Neural cell (in vitro differentiated cells): Measurements from ENCODE around the gene MPO. TPM values are rescaled to one million over a fixed set of nuclear protein-coding genes. Genes with fewer than 3 reads are reported as not detected.

Source experiments
- polyA plus RNA-seq: library from polyadenylated mRNA; depleted of rRNA; stranded (reverse); fragments of >200 nt; gene quantifications from 2 replicates; pipeline ENCODE4 v1.2.3, GENCODE V29; 2014

MPO gene
- polyA plus RNA-seq, 1 donor from 2014 or later: not detected

Other genes with a start within 250 kb of the MPO start
- 66.7 and 72.0 TPM in 2 replicates for gene DYNLL2, start 197.5 kb downstream of the MPO start, polyA plus RNA-seq
- not detected in 2 replicates for gene OR4D1, start 132.6 kb downstream of the MPO start, polyA plus RNA-seq
- not detected in 2 replicates for gene OR4D2, start 114.0 kb downstream of the MPO start, polyA plus RNA-seq
- gene EPX, start 88.2 kb downstream of the MPO start, polyA plus RNA-seq: not detected in 2 replicates
- gene MKS1, start 61.7 kb downstream of the MPO start, polyA plus RNA-seq: 32.9 and 42.1 TPM in 2 replicates
- gene LPO, start 42.4 kb downstream of the MPO start, polyA plus RNA-seq: not detected in 2 replicates
- gene TSPOAP1, start 47.9 kb upstream of the MPO start, polyA plus RNA-seq: 103 and 125 TPM in 2 replicates
- gene SUPT4H1, start 71.3 kb upstream of the MPO start, polyA plus RNA-seq: 84.2 and 109 TPM in 2 replicates
- gene RNF43, start 136.6 kb upstream of the MPO start, polyA plus RNA-seq: not detected in 2 replicates
- gene HSF5, start 207.5 kb upstream of the MPO start, polyA plus RNA-seq: 0.21 and 0.32 TPM in 2 replicates
- gene MTMR4, start 233.7 kb upstream of the MPO start, polyA plus RNA-seq: 124 and 137 TPM in 2 replicates